ENCODE results near the gene WDFY2.

DNA sequence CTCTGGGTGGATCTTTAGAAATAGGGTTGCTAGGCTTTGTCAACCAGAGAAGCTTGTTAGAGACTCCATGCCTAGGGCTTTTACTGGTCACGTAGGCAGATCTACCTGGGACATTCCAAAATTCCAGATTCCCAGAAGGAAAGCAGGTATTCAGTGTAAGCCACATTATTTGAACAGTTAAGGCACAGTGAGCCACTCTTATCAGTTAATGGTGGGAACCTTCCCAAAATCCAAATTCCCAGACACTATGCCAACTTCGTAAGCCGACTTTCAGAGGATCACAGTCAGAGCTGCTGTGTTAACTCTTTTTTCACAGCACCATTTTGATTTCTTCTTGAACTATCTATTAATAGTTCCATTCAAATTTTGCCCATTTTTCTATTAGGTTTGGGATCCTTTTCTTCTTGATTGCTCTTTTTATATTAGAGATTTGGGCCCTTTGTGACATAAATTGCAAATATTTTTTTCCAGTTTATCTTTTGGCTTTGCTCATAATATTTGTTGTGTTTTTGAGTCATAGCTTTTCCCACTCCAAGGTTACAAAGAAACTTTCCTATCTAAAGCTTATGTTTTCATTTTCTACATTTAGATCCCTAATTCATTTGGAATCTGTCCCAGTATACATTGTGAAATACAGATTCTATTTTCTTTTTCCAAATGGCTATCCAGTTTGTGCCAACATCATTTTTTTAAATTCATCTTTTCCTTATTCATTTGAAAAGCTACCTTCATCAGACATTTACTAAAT, 142.4 kb downstream of the WDFY2 start:
- TF ChIP-seq, protein P1, sequence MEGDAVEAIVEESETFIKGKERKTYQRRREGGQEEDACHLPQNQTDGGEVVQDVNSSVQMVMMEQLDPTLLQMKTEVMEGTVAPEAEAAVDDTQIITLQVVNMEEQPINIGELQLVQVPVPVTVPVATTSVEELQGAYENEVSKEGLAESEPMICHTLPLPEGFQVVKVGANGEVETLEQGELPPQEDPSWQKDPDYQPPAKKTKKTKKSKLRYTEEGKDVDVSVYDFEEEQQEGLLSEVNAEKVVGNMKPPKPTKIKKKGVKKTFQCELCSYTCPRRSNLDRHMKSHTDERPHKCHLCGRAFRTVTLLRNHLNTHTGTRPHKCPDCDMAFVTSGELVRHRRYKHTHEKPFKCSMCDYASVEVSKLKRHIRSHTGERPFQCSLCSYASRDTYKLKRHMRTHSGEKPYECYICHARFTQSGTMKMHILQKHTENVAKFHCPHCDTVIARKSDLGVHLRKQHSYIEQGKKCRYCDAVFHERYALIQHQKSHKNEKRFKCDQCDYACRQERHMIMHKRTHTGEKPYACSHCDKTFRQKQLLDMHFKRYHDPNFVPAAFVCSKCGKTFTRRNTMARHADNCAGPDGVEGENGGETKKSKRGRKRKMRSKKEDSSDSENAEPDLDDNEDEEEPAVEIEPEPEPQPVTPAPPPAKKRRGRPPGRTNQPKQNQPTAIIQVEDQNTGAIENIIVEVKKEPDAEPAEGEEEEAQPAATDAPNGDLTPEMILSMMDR (conservative IDR thresholded peaks at IDR 0.05 in 1 of 2, IDR thresholded peaks at IDR 0.05 in 1 of 2; ENCODE audit: extremely low read depth in 1 of 2, insufficient read depth in 1 of 2, low read depth in 1 of 2, low read length in 2 of 2): no peak
- no peak for TF ChIP-seq EZH2 (IDR thresholded peaks at IDR 0.05; ENCODE audit: borderline replicate concordance, low read length)

All from mammary epithelial cell (primary cell).